Fibroblast of pulmonary artery (primary cell): Measurements from ENCODE around the gene SLC9A8.

Experiments
- DNase-seq: peaks from one replicate; pipeline ENCODE4 v3.0.0-alpha.2; 2010; ENCODE audit warnings: low read depth
- H3K4me3 ChIP-seq: replicated peaks from 2 replicates; pipeline ENCODE4 v1.5.1; 2011; ENCODE audit warnings: low read depth, mild to moderate bottlenecking, control low read depth, low read length, moderate library complexity
- TF ChIP-seq, protein P1 (sequence below): IDR thresholded peaks from 2 replicates; pipeline ENCODE4 v1.5.1; 2011; ENCODE audit warnings: mild to moderate bottlenecking, control low read depth, low read length, inconsistent platforms; ENCODE audit errors: missing control alignments

Gene SLC9A8

DNA sequence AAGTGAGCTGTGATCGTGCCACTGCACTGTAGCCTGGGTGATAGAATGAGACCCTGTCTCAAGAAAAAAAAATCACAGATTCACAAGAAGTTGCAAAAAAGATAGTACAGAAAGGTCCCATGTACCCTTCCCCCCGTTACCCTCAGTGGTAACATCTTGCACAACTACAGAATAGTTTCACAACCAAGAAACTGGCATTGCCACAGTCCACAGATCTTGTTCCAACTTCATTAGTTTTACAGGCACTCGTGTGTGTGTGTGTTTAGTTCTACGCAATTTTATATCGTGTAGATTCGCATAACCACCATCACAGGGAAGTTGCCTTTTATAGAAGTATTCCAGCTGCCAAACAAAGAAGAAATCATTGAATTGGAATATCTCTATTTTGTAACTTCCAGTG is 83.6 kb downstream of the SLC9A8 start:
- TF ChIP-seq, protein P1, sequence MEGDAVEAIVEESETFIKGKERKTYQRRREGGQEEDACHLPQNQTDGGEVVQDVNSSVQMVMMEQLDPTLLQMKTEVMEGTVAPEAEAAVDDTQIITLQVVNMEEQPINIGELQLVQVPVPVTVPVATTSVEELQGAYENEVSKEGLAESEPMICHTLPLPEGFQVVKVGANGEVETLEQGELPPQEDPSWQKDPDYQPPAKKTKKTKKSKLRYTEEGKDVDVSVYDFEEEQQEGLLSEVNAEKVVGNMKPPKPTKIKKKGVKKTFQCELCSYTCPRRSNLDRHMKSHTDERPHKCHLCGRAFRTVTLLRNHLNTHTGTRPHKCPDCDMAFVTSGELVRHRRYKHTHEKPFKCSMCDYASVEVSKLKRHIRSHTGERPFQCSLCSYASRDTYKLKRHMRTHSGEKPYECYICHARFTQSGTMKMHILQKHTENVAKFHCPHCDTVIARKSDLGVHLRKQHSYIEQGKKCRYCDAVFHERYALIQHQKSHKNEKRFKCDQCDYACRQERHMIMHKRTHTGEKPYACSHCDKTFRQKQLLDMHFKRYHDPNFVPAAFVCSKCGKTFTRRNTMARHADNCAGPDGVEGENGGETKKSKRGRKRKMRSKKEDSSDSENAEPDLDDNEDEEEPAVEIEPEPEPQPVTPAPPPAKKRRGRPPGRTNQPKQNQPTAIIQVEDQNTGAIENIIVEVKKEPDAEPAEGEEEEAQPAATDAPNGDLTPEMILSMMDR, result no peak
- no peak for DNase-seq
- H3K4me3 ChIP-seq, result no peak overlapping the region

DNA sequence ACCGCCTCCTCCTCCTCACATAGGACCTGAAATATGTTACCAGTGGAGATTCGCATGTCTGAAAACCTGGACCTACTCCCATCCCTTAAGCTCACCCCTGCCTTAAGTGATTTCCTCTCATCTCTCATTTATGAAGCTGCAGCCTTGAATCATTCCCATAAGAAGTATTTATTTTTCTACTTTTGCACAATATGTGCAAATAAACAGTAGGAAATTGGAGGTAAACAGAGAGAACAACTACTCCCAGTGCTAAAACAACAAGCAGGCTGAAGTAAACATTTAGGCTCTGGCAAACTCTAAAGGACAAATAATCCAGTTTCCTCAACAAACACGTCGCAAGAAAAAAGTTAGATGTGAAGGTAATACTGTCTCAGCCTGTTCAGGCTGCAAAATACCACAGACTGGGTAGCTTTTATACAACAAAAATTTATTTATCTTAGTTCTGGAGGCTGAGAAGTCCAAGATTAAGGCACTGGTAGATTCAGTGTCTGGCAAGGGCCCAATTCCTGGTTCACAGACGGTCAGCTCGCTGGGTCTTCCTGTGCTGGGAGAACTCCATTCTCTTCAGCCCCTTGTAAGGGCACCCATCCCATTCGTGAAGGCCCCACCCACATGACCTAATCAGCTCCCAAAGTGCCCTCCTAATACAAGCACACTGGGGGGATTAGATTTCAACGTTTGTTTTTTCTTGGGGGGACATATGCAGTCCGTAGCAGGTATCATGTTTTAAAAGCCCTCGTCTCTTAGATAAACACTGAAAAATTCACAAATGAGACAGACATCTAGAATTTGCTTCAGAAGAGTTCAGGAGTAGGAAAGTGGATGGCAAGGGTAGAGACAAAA is 87.1 kb downstream of the SLC9A8 start:
- TF ChIP-seq, protein P1, result no peak
- no peak overlapping the region for H3K4me3 ChIP-seq
- no peak for DNase-seq

DNA sequence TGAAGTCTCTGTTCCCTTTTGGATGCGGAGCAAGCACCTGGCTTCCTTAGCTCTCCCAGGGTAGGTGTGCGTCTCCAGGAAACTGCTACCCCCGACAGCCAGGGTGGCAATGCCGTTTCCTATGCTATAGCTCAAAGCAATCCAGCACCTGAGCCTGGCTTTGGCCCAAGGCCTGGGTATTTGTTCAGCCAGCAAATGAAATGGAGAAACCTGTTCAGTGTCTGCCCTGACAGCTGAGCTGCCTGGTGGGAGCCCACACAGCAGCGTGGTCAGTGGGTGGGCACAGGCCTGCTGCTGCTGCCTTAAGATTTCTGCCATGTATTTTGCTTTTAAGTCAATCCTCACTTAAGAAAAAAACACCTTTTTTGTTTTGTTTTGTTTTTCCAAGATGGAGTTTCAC is 89.0 kb downstream of the SLC9A8 start:
- no peak for DNase-seq
- no peak overlapping the region for H3K4me3 ChIP-seq
- TF ChIP-seq, protein P1, result no peak

DNA sequence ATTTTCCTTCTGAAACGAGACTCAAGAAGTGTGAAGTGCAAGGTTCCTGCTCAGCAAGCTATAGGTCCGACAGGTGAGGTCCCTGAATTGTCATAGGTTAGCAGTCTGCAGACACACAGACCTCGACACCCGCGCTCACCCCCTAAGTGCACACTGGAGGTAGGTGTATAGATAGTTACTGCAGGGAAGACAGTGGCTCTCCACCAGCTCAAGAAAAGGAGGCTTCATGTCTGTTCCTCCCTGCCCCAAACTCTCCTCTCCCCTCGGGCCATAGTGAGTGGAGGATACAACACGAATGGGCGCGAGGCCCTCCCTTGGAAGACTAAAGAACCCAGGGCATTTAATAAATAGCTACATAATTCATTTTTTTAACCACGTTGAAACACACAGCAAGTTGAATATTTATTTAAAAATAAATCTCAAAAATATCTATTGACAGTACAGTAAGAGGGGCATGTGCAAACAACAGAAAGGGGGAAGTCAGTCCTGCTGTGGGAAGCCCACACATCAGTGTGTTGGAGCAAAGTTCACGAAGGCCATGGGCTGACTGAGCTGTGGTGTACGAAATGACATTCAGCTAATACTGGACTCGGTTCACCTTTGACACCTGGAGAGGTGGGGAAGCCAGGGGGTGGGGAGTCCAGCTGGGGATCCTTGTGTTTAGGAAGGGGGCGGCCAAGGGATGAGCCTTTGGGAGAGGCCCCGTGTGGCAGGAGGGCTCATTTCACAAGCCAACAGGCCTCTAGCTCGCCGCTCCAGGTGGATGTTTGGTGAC is 92.0 kb downstream of the SLC9A8 start:
- no peak for DNase-seq
- TF ChIP-seq, protein P1, result no peak
- H3K4me3 ChIP-seq, result no peak overlapping the region

DNA sequence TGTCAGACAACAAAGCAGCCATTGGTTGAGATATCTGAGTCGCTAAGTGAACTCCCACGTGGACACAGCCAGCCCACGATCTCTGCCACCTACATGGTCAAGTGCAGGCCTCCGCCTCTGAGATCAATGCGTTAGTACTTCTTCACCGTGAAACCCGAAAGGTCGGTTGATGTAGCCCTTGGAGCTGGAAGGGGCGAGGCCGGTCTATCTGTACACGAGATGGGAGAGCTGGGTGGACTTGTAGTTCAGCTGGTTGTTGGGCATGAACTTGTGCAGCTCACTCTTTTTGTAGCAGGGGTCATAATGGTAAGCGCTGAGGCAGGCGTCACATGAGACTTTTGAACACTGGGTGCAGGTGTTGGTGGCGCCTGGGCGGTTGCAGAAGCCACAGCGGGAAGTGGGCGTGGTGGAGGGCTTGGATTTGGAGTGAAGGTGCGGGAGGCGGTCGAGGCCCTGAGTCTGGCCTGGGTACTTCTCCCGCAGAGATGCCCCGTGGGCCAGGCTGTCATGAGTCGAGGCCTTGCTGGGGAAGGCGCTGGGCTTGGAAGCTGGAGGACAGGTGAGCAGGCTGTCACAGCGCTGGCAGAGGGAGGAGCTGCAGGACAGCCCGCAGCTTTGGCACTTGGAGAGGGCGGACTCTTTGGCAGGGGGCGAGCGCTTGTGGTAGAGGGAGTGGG is 92.9 kb downstream of the SLC9A8 start:
- DNase-seq, result no peak
- TF ChIP-seq, protein P1, result no peak
- H3K4me3 ChIP-seq, result no peak overlapping the region

DNA sequence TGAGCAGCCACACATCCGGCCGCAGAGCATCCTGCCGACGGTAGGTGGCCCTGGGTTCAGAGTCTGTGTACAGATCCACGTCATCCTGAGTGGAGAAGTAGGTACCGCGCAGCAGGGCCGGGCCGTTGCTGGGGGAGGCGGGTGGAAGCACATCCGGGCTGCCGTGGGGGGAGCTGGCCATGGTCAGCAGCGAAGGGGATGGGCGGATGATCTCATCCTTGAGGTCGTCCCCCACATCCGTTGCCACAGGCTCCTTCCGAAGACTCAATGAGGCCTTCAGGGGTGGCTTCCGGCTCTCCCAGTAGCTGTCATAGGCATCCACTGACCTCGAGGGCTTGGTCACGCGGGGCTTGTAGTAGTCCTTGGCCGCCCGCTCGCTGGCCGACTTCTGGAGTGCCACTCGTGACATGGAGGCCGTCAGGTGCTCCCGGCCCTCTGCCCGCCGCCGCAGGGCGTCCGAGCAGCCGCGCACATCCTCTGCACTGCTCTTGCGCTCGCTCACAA is 93.5 kb downstream of the SLC9A8 start:
- H3K4me3 ChIP-seq, result no peak overlapping the region
- no peak for DNase-seq
- TF ChIP-seq, protein P1, result no peak
